ENCODE data around the gene NAT16.

Gene NAT16

GRCh38 chr7:101218236-101219125 is 38.4 kb upstream of the NAT16 start:
- TF ChIP-seq ZFX (IDR thresholded peaks at IDR 0.05; ENCODE audit: borderline replicate concordance) = no peak
- no peak for TF ChIP-seq CTCF (IDR thresholded peaks at IDR 0.05)
- peak overlapping the region; percentile 94 for H3K27ac ChIP-seq

- H3K27ac ChIP-seq = peak within 1 kb of the TSS; percentile 94
- TF ChIP-seq ZFX (IDR thresholded peaks at IDR 0.05; ENCODE audit: borderline replicate concordance) (no peak), CTCF (IDR thresholded peaks at IDR 0.05) (peak; percentile 33; the same call in 1 of the 2 replicates)
Observed at GRCh38 chr7:101217388-101218235, 37.5 kb upstream of the NAT16 start, which contains the start of the genes PLOD3 and ZNHIT1. PLOD3 (minus strand) TSS chr7:101217581; CDS start chr7:101217274, 307 bp downstream. ZNHIT1 (plus strand) TSS chr7:101218165; CDS start chr7:101218196, 31 bp downstream.

GRCh38 chr7:101216860-101217387 is 36.8 kb upstream of the NAT16 start:
- TF ChIP-seq ZFX (IDR thresholded peaks at IDR 0.05; ENCODE audit: borderline replicate concordance) = no peak
- TF ChIP-seq CTCF (IDR thresholded peaks at IDR 0.05) = peak; percentile 40; the same call in 1 of the 2 replicates
- peak overlapping the region; percentile 94 for H3K27ac ChIP-seq

- TF ChIP-seq CTCF (IDR thresholded peaks at IDR 0.05) (no peak), ZFX (IDR thresholded peaks at IDR 0.05; ENCODE audit: borderline replicate concordance) (no peak)
- H3K27ac ChIP-seq = peak overlapping the region; percentile 94
Observed at GRCh38 chr7:101216001-101216859, 36.1 kb upstream of the NAT16 start.

GRCh38 chr7:101212014-101212413 is 31.9 kb upstream of the NAT16 start:
- TF ChIP-seq ZFX (IDR thresholded peaks at IDR 0.05; ENCODE audit: borderline replicate concordance) (no peak), CTCF (IDR thresholded peaks at IDR 0.05) (no peak)

GRCh38 chr7:101211501-101211900 is 31.4 kb upstream of the NAT16 start:
- no peak for TF ChIP-seq CTCF (IDR thresholded peaks at IDR 0.05)
- no peak for TF ChIP-seq ZFX (IDR thresholded peaks at IDR 0.05; ENCODE audit: borderline replicate concordance)
- H3K27ac ChIP-seq = no peak overlapping the region

More at GRCh38 chr7:101212014-101212413, 31.9 kb upstream of the NAT16 start:
- no peak overlapping the region for H3K27ac ChIP-seq

Measured in 22Rv1 (cell line).